HG03432 (cell line): ENCODE results near the gene MAP2K5.

Source experiments
- ATAC-seq: cut with Tn5 transposase; IDR thresholded peaks from one replicate; pipeline ENCODE4 v1.9.1; 2021; ENCODE audit warnings: mild to moderate bottlenecking, moderate library complexity; ENCODE audit not compliant: unreplicated experiment

MAP2K5 gene

DNA sequence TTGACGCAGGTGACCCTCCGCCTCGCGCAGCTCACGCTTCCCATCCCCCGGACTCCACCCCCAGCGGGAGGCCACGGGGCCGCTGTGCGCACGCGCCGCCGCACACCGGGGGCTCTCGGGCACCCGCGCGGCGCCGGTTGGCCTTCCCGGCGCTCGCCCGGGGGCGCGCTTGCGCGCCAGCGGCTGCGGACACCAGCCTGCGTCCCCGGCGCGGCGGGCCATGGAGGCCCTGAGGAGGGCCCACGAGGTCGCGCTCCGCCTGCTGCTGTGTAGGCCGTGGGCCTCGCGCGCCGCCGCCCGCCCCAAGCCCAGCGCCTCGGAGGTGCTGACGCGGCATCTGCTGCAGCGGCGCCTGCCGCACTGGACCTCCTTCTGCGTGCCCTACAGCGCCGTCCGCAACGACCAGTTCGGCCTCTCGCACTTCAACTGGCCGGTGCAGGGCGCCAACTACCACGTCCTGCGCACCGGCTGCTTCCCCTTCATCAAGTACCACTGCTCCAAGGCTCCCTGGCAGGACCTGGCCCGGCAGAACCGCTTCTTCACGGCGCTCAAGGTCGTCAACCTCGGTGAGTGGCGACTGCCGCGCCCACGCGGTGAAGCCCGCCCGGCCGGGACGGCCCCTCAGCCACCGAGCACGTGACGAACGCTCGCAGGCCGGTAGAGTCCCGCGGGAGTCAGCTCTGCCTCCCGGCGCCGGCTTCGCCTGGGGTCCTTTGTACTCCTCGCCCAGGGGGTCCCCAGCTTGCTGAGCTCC lies 21.3 kb upstream of the MAP2K5 start, which contains the start of gene C15orf61:
Gene C15orf61, plus strand, starts transcription at position 103 of the 754 bp plus-strand sequence. Its CDS starts 118 bp downstream, at position 221.
- peak; percentile 81 for ATAC-seq

DNA sequence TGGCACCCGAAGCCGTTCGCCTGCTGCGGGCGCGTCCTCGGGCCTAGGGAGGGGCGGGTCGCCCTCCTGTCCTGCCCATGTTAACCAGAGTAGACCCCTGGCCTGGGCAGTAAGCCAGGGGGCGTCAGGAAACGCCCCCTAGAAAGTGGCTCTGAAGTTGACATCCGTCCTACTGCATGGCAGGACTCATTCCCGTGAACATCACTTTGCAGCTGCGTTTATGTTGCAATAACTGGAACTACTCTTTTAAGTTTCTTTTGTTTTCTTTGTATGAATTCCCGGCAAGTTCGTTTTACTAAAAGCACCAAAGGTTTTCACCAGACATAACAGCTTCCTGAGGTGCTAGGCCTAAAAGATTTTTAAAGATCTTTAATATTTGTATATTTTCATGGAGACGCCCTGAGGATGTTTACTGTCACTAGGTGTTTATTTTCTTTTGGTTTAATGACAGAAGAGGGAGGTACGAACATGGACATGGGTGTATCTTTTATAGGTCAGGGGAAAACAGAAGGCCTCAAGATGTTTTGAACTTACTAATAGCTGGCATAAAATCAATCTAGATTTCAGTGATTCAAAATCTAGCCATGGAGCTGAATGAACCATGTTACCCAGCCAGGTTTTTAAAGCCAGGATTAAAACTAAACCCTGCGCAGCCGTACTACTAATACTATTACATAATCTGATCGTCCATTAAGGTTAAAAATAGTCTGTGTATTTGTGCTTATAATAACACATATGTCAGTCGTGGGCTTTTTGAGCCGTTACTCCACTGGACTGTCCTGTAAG lies 20.5 kb upstream of the MAP2K5 start:
- ATAC-seq = no peak

DNA sequence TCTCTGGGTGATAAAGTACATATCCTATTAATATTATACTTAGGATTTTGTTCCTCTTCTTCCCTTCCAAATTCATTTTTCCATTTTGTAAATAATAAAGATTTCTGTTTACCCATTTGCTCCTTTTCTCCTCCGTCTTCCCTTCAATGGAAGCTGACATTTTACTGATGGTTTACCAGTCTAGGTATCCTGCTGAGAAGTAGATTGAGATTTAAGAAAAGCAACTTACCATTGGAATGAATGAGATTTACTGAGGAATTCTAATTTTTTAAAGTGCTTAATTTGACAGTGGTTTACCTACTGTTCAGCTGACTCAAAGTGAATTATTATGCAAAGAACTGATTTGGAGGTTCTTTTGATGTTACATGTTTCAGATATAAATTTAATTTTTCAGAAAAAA lies 19.2 kb upstream of the MAP2K5 start:
- ATAC-seq = no peak

DNA sequence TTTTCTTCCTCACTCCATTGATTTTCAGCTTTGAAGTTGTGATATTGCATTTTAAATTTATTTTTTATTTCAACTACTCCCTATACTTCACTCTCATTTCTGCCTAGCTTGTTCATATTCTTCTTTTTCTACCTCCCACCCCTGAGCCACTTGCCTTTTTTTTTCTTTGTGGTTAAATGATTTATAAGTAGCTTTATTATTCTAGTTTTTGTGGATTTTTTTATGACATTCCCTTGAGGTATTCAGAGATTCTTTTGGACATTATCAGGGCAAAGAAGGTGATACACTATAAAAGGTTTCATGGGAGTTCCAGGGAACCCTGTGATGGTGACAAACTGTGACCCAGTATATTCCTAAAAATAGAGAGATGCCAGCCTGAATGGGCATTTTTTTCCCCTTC lies 18.3 kb upstream of the MAP2K5 start:
- no peak for ATAC-seq

DNA sequence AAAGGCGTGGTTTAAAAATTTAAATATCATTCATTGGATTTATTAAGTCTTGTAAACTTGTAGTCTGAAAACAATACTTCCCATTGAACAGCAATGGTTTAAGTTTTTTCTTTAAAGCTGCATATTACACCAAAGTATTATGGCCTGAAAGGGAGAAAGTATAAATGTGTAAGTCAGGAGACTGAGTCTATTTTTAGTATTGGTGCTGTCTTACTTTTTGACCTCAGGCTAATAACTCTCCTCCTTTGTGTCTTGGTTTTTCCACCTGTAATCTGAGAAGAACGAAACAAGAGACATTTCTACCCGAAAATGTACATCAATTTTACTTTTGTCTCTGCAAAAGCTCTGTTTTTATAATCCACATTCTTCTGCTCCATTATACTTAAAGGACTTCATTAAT lies 14.0 kb upstream of the MAP2K5 start:
- no peak for ATAC-seq

DNA sequence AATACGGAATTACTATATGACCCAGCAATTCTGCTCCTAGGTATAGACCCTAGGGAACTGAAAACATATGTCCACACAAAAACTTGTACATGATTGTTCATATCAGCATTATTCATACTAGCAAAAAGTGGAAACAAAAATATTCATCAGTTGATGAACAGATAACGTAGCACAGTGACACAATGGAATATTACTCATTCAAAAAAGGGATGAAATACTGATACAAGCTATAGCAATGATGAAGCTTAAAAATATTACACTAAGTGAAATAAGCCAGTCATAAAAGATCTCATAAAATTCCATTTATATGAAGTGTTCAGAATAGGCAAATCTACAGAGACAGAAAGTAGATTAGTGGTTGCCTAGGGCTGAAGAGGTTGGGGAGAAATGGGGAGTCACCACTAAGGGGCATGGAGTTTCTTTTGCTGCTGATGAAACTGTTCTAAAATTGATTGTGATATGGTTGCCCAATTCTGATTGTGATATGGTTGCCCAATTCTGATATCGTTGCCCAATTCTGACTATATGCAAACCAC lies 11.1 kb upstream of the MAP2K5 start:
- no peak for ATAC-seq

DNA sequence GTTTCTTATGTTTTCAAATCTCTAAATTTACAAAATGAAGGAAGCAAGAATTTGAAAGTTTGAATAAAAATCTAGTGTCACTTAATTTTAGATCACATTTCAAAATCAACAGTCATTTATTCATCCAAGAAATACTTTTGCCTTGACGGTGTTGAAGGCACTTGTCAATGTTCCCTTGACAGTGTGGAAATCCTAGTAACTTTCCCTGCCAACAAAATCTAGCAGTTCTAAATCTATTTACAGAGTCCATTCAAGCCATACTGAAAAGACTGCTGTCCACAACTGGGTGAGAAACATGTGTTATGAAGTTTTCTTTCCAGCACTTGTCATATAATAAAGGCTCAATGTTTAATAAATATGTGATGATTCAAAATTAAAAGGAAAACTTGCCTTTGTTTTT lies 8.6 kb upstream of the MAP2K5 start:
- no peak for ATAC-seq

DNA sequence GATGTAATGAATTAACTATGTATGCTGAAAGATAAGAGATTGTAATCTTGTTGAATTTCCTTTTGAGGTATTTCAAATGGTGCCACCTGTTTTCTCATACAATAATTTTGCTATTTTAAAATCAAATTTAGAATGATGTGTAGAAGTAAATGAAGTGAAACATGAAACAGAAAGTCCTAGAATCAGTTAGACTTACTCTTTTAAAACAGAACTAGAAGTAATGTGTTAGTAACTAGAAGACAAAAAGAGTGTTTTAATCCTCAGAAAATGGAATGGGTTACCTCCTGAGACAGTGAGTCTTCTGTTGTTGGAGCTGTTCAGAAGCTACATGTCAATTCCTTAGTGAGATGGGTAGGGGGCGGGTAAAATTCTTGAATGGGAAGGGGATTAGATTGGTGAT lies 8.1 kb upstream of the MAP2K5 start:
- ATAC-seq = no peak

DNA sequence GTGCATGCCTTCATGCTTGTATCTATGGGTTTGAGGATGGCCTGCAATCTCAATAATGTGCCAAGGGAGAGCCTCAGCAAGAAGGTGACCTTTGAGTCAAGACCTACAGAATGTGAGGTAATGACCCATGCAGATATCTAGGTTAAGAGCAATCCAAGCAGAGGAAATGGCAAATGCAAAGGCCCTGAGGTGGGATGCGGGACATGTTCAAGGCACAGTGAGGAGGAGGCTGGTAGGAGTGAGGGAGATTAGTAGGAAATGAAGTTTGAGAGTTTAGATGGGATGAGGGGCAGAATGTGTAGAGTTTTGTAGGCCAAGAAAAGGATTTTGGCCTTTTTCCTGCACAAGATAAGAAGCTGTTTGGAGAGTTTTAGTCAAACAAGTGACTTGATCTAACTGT lies 4.7 kb upstream of the MAP2K5 start:
- no peak for ATAC-seq

DNA sequence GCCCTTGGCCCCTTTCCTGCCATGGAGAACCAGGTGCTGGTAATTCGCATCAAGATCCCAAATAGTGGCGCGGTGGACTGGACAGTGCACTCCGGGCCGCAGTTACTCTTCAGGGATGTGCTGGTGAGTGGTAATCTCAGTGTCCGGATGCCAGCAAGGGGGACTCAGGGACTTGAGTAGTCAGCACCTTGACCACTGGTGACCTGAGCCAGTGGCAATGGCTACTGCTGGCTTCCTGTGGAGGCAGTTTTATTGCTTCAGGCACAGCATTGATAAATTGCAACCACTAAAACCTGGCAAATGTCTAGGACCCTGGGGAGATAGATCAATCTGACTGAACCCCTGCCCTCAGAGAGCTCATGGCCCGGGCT lies 830 bp downstream of the MAP2K5 start:
- ATAC-seq = no peak

DNA sequence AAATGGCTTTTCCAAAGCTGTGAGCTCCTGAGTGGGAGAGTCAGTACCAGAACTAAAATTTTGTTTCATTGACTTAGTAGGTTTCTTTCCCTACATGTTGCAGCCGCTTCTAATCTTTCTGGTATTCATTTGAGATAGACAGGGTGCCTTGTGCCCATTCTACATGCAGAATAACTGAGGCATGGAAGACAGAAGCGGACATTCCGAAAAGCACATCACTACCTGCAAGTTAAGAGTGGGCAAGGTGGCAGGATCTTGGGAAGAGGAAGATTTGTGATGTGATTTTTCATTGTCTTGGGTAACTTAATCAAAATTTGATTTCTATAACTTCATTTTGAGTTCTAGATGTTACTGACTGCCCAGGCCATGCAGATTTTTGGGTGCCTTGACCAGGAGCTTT lies 2.0 kb downstream of the MAP2K5 start:
- ATAC-seq = no peak

DNA sequence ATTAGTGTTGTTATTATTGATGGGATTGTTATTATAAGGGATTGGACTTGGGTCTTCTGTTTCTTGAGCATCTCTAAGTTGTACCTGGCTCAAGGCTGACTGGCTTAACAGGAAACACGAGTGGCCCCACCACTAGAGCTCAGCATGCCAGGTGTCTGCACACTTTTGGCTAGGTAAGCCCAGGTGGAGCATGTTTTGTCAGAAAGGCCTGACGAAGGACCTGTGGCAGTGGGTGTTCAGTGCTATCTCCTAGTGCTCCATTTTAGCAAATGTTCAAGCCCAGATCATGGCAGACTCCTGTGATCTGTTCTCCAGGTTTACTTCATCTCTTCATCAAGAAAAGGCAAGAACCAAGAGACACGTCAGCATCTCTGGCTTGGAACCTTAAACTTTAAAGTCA lies 3.4 kb downstream of the MAP2K5 start:
- ATAC-seq = no peak

DNA sequence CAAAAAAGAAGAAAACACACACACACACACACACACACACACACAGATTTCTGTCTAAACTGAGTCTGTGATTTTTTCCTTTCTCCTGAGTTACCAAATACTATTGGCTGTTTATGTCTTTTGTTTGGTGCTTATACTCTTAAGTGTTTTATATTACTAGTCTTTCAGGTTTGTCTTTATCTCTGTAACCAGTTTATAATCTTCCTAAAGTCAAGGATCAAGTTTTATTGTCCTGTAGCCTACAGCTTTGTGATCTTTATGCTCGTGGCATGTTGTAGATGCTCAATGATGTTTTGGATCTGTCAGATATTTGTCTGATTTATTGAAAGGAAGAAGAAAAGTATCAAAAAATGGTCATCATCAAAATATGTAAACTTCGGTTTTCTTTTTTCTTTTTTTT lies 4.6 kb downstream of the MAP2K5 start:
- ATAC-seq = no peak

DNA sequence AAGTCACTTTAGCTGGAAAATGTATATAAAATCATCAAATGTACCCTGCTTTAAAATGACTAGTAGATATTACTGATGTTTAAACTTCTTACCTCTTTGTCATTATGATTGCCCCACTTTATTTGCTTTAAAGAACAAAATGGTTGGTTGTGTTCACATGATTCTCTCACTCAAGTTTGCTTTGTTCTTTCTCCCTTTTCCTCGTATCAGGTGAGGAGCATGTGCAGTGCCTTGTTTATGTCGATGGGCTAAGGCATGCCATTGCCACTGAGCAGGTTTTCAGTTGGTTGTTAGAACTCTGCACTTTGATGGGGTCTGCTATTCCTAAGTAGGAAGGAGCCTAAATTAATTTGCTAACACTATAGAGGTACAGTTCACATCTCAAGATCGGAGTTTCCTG lies 5.3 kb downstream of the MAP2K5 start:
- ATAC-seq = no peak

DNA sequence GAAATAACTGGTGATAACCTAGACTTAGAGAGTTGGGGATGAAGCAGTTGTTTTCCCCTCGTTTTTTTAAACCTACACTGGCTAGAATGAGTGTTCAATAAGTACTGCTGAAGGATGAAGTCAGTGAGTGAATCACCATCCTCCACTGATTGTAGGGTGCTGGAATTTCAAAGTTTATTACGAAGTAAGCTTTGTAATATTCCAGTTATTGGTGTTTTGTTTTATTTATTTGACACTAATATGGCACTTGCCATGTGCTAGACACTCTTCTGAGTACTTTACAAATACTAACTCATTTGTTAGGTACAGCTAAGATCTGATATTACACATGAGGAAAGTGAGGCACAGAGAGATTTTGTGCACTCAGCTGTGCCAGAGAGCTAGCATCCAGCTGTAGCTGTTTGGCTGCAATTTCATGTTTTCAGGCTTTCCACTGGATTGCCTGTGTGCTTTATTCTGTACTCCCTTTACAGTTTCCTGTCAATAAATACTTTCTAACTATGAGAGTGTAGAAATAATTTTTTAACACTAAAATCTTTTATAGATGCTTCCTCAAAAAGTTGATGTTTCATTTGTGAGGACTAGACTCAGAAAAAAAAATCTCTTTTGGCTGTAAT lies 5.8 kb downstream of the MAP2K5 start:
- ATAC-seq = no peak

DNA sequence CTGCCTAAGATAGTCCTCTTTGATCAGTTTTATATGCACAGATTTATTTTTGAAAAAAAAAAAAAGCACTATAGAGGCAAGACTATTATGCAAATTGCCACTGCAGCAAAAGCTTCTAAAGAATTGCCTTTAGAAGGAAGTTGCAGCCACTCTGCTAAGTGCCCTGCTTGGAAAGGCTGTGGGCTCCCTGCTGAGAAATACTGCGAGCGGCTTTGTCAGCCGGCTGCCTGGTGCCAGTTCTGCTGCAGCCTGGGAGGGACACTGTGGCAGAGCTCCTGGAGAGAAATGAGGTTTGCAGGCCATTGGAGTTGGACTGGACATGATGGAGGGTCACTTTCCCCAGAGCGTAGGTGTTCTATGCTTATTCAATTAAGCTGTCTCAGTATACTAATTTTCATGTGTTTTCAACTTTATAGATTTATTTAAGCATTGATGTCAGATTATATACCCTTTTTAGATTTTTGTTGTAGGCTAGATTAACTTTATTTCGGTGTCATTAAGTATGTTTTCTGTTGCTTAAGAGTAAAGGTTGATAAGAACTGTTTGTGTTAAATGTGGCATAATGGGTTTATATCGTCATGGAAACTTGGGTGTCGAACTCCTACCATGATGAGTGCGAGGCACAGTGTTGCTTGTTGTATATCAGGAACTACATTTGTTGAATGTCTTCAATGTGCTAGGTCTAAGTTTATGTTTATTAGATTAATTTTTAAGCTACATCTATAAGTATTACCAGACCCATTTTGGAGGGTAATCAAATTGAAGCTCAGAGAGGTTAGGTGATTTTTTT lies 6.6 kb downstream of the MAP2K5 start:
- no peak for ATAC-seq

DNA sequence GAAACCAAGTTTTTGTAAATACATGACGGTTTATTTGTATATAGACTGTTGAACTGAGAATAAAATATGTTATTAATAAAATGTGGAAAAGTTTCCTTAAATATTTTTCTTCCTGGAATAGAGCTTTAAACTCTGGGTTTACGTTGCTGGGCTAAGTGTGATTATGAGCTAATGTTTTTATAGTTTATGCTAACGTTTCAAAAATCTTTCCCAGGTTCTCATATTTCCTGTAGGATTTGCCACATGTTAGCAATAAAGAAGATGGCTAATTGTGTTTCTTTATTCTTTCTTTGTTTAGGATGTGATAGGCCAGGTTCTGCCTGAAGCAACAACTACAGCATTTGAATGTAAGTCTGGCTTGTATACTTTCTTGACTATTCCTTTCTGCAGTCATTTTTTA lies 7.2 kb downstream of the MAP2K5 start:
- ATAC-seq = no peak

DNA sequence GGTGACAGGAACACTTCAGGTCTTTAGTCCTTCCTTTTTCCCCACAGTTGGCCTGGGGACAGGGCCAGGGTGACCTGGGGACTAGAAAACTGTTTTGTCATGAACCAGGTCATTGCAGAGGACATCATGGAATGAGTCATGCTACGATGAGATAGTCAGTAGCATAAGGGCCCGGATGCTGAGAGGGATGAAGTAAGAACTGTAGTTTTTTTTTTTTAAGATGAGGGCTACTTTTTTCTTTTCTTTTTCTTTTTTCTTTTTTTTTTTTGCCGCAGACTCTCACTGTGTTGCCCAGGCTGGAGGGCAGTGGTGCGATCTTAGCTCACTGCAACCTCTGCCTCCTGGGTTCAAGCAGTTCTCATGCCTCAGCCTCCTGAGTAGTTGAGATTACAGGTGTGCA lies 8.0 kb downstream of the MAP2K5 start:
- ATAC-seq = no peak

DNA sequence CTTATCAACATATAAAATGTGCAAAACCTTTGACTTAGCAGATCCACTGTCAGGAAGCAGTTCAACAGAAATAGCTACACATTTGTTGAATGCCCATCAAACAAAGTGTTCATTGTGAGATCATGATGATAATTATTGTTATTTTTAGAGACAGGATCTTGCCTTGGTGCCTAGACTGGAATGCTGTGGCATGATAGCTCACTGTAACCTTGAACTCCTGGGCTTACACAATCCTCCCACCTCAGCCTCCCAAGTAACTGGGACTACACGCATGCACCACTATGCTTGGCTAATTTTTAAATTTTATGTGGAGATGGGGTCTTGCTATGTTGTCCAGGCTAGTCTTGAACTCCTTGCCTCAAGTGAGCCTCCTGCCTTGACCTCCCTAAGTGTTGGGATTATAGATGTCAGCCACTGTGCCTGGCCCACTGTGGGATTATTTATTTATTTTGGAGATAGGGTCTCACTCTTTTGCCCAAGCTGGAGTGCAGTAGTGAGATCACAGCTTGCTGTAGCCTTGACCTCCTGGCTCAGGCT lies 8.8 kb downstream of the MAP2K5 start:
- no peak for ATAC-seq

DNA sequence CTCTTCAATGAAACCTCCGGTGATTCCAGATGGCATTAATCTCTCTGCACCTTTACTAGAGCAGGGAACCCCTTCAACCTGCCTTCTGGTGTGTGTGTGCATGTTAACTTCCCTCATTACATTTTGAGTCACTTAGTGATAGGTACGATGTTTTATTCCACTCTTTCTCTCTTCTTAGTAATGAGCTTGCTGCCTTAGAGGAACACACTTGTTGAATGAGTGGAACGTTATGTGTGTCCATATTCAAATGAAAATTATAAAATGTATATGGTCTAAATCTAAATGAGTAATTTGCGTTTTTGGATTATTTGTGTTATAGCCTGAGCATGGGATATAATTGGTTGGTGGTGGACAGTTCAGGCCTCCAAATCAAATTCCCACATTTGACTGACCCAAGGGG lies 12.1 kb downstream of the MAP2K5 start:
- no peak for ATAC-seq
